HEK293 (cell line): ENCODE data around the gene RANGAP1.

ENCODE experiments used
- CTCF ChIA-PET: fragments of 350-600 bp; formaldehyde crosslinking; extraction: SDS; loops from one replicate; lab custom pipeline; 2021; ENCODE audit warnings: antibody characterized with exemption; lab: Yijun Ruan, JAX
- POLR2A ChIA-PET: fragments of 300-600 bp; formaldehyde crosslinking; extraction: SDS; loops from one replicate; lab custom pipeline; 2020; ENCODE audit warnings: antibody characterized with exemption, inconsistent platforms; lab: Yijun Ruan, JAX
- H3K27ac ChIP-seq: fragments of 200-500 bp; sonication (Bioruptor generic); 2 replicates; pipeline ENCODE4 v1.5.1; 2014; ENCODE audit warnings: low read depth, low read length, control low read depth, inconsistent platforms; ENCODE audit errors: extremely low read depth
- H3K36me3 ChIP-seq, 2 experiments: fragments of 200-500 bp in 1 of 2; sonication (Bioruptor generic) in 1 of 2; 1 replicate in 1 of 2; 2 replicates in 1 of 2; pipeline ENCODE4 v1.5.1; 2014 to 2017; ENCODE audit warnings: inconsistent platforms in 2 of 2, low read length in 2 of 2; ENCODE audit not compliant: control insufficient read depth in 2 of 2, insufficient read depth in 1 of 2
- H3K4me1 ChIP-seq: fragments of 200-500 bp; sonication (Bioruptor generic); 2 replicates; pipeline ENCODE4 v1.5.1; 2014; ENCODE audit warnings: mild to moderate bottlenecking, low read length, inconsistent platforms; ENCODE audit not compliant: control insufficient read depth, insufficient read depth
- H3K4me3 ChIP-seq: 2 replicates; pipeline ENCODE4 v1.5.1; 2011; ENCODE audit warnings: low read depth, mild to moderate bottlenecking, control low read depth, low read length, moderate library complexity
- H3K9me3 ChIP-seq: fragments of 200-500 bp; sonication (Bioruptor generic); 2 replicates; pipeline ENCODE4 v1.5.1; 2014; ENCODE audit warnings: low read depth, low read length, inconsistent platforms; ENCODE audit not compliant: control insufficient read depth, insufficient read depth
- BCL11A ChIP-seq: fragments of 450-650 bp; formaldehyde crosslinking; IDR thresholded peaks from 2 replicates; pipeline ENCODE4 v1.5.1; 2016; ENCODE audit warnings: low read depth, missing biosample characterization, missing genetic modification characterization
- BCL6B ChIP-seq: fragments of 450-650 bp; formaldehyde crosslinking; IDR thresholded peaks from 2 replicates; pipeline ENCODE4 v1.5.1; 2017; ENCODE audit warnings: missing biosample characterization, missing genetic modification characterization
- ELK4 ChIP-seq: IDR thresholded peaks from 2 replicates; pipeline ENCODE4 v1.6.1; 2011; ENCODE audit warnings: mild to moderate bottlenecking, low read depth, low read length, borderline replicate concordance
- GLIS2 ChIP-seq: fragments of 450-650 bp; formaldehyde crosslinking; IDR thresholded peaks from 2 replicates; pipeline ENCODE4 v1.5.1; 2016; ENCODE audit warnings: missing biosample characterization, missing genetic modification characterization
- PRDM6 ChIP-seq: fragments of 450-650 bp; formaldehyde crosslinking; IDR thresholded peaks from 2 replicates; pipeline ENCODE4 v1.5.1; 2017; ENCODE audit warnings: missing biosample characterization, missing genetic modification characterization
- SP2 ChIP-seq: fragments of 450-650 bp; formaldehyde crosslinking; IDR thresholded peaks from 2 replicates; pipeline ENCODE4 v1.5.1; 2016; ENCODE audit warnings: missing biosample characterization, missing genetic modification characterization
- WT1 ChIP-seq: fragments of 450-650 bp; formaldehyde crosslinking; IDR thresholded peaks from 2 replicates; pipeline ENCODE4 v1.5.1; 2016; ENCODE audit warnings: missing biosample characterization, missing genetic modification characterization
- ZBTB11 ChIP-seq: fragments of 450-650 bp; formaldehyde crosslinking; conservative IDR thresholded peaks from 2 replicates; pipeline ENCODE4 v1.5.1; 2016; ENCODE audit warnings: low read depth, missing biosample characterization, missing genetic modification characterization
- ZNF184 ChIP-seq: fragments of 450-650 bp; IDR thresholded peaks from 2 replicates; pipeline ENCODE4 v1.5.1; 2018; ENCODE audit warnings: missing biosample characterization, mild to moderate bottlenecking, missing genetic modification characterization
- ZNF2 ChIP-seq: fragments of 450-650 bp; formaldehyde crosslinking; IDR thresholded peaks from 2 replicates; pipeline ENCODE4 v1.5.1; 2016; ENCODE audit warnings: missing biosample characterization, missing genetic modification characterization
- ZNF202 ChIP-seq: fragments of 450-650 bp; formaldehyde crosslinking; IDR thresholded peaks from 2 replicates; pipeline ENCODE4 v1.5.1; 2016; ENCODE audit warnings: missing biosample characterization, missing genetic modification characterization, borderline replicate concordance
- ZNF211 ChIP-seq: fragments of 450-650 bp; formaldehyde crosslinking; IDR thresholded peaks from 2 replicates; pipeline ENCODE4 v1.5.1; 2016; ENCODE audit warnings: low read depth, missing biosample characterization, missing genetic modification characterization
- ZNF239 ChIP-seq: fragments of 450-650 bp; formaldehyde crosslinking; IDR thresholded peaks from 2 replicates; pipeline ENCODE4 v1.5.1; 2016; ENCODE audit warnings: missing biosample characterization, missing genetic modification characterization
- ZNF248 ChIP-seq: fragments of 450-650 bp; formaldehyde crosslinking; IDR thresholded peaks from 2 replicates; pipeline ENCODE4 v1.5.1; 2017; ENCODE audit warnings: missing biosample characterization, missing genetic modification characterization
- ZNF292 ChIP-seq: fragments of 450-650 bp; formaldehyde crosslinking; IDR thresholded peaks from 2 replicates; pipeline ENCODE4 v1.5.1; 2016; ENCODE audit warnings: low read depth, missing biosample characterization, missing genetic modification characterization, borderline replicate concordance
- ZNF335 ChIP-seq: fragments of 450-650 bp; formaldehyde crosslinking; conservative IDR thresholded peaks from 2 replicates; pipeline ENCODE4 v1.5.1; 2016; ENCODE audit warnings: missing biosample characterization, missing genetic modification characterization
- ZNF544 ChIP-seq: fragments of 450-650 bp; formaldehyde crosslinking; IDR thresholded peaks from 2 replicates; pipeline ENCODE4 v1.5.0; 2017; ENCODE audit warnings: missing biosample characterization, missing genetic modification characterization
- ZNF548 ChIP-seq: fragments of 450-650 bp; formaldehyde crosslinking; IDR thresholded peaks from 2 replicates; pipeline ENCODE4 v1.5.1; 2016; ENCODE audit warnings: missing biosample characterization, missing genetic modification characterization
- ZNF555 ChIP-seq: fragments of 450-650 bp; formaldehyde crosslinking; conservative IDR thresholded peaks from 2 replicates; pipeline ENCODE4 v1.5.1; 2017; ENCODE audit warnings: missing biosample characterization, mild to moderate bottlenecking, missing genetic modification characterization, inconsistent platforms
- ZNF580 ChIP-seq: fragments of 450-650 bp; formaldehyde crosslinking; IDR thresholded peaks from 2 replicates; pipeline ENCODE4 v1.5.1; 2016; ENCODE audit warnings: missing biosample characterization, missing genetic modification characterization
- ZNF600 ChIP-seq: fragments of 450-650 bp; formaldehyde crosslinking; IDR thresholded peaks from 2 replicates; pipeline ENCODE4 v1.5.1; 2016; ENCODE audit warnings: missing biosample characterization, missing genetic modification characterization
- ZNF624 ChIP-seq: fragments of 450-650 bp; formaldehyde crosslinking; IDR thresholded peaks from 2 replicates; pipeline ENCODE4 v1.5.1; 2017; ENCODE audit warnings: missing biosample characterization, missing genetic modification characterization
- ZNF626 ChIP-seq: fragments of 450-650 bp; sonication (Bioruptor Pico); formaldehyde crosslinking; IDR thresholded peaks from 2 replicates; pipeline ENCODE4 v1.5.1; 2018; ENCODE audit warnings: missing biosample characterization, missing genetic modification characterization, inconsistent platforms
- ZNF768 ChIP-seq: fragments of 450-650 bp; formaldehyde crosslinking; IDR thresholded peaks from 2 replicates; pipeline ENCODE4 v1.5.1; 2018; ENCODE audit warnings: missing biosample characterization, mild to moderate bottlenecking, missing genetic modification characterization

The RANGAP1 gene

GRCh38 chr22:41204992-41205900 is 80.7 kb downstream of the RANGAP1 start, which contains the start of gene L3MBTL2 (continued):
- TF ChIP-seq ZNF544 (tag by site-specific recombination), result no peak
- TF ChIP-seq ZNF555 (tag by site-specific recombination), result no peak
- TF ChIP-seq ZNF548 (tag by site-specific recombination), result no peak
- no peak for TF ChIP-seq ZNF624
- TF ChIP-seq ZNF335 (tag by site-specific recombination), result peak; percentile 99
- peak; percentile 45; the same call in 1 of the 2 replicates for TF ChIP-seq ZNF600 (tag by site-specific recombination)
- no peak for TF ChIP-seq ZNF211 (tag by site-specific recombination)
- TF ChIP-seq GLIS2, result no peak
- TF ChIP-seq ZNF184, result no peak
- peak; percentile 93 for TF ChIP-seq SP2
- TF ChIP-seq ZNF248 (tag by site-specific recombination), result no peak
- no peak for TF ChIP-seq PRDM6 (tag by site-specific recombination)
- TF ChIP-seq ZNF239 (tag by site-specific recombination), result no peak
- TF ChIP-seq ZNF580 (tag by site-specific recombination), result no peak
- no peak for TF ChIP-seq ELK4
- no peak for TF ChIP-seq WT1
- TF ChIP-seq ZBTB11 (tag by site-specific recombination), result no peak
- peak; percentile 68; the same call in 1 of the 2 replicates for TF ChIP-seq ZNF2 (tag by site-specific recombination)
- no peak for TF ChIP-seq BCL11A (tag by site-specific recombination)

- H3K4me3 ChIP-seq, result no peak overlapping the region
- 0 out of 2 replicates have a peak, but pooled peaks cover 2% of the 10 kb centered on the region for H3K4me1 ChIP-seq
- no peaks in the 10 kb centered on the region for H3K9me3 ChIP-seq
- ChIA-PET POLR2A (no interaction called here), CTCF (interaction anchor here (0.6 kb wide), 1 partner anchor 10 kb away, joined by 3 read pairs; no protein-coding TSS in a partner anchor)
- H3K36me3 ChIP-seq, result peaks cover 9 to 16% of the 10 kb centered on the region in 2 experiments; a peak in 2 of 3 replicates
- H3K27ac ChIP-seq, result no peak overlapping the region
- TF ChIP-seq ZNF202 (no peak), BCL6B (tag by site-specific recombination) (no peak), ZNF626 (tag by site-specific recombination) (no peak), ZNF292 (tag by site-specific recombination) (no peak), ZNF768 (tag by site-specific recombination) (no peak)
Measured at GRCh38 chr22:41204066-41204465, 81.9 kb downstream of the RANGAP1 start.
